RPMI8226 (cell line): ENCODE results near the gene CCNL1.

ENCODE experiments used
- DNase-seq: peaks from one replicate; pipeline ENCODE4 v3.0.0-alpha.2; 2015

The CCNL1 gene

GRCh38 chr3:157102098-157102497 lies 57.8 kb downstream of the CCNL1 start:
- no peak for DNase-seq

- no peak for DNase-seq
These were observed 58.5 kb downstream of the CCNL1 start for GRCh38 chr3:157101486-157101885.

GRCh38 chr3:157100608-157101396 lies 59.1 kb downstream of the CCNL1 start:
- no peak for DNase-seq

- no peak for DNase-seq
These were observed 59.9 kb downstream of the CCNL1 start for GRCh38 chr3:157100096-157100477.

- no peak for DNase-seq
These were observed 60.4 kb downstream of the CCNL1 start for GRCh38 chr3:157099326-157100095.

GRCh38 chr3:157098823-157099185 lies 61.1 kb downstream of the CCNL1 start:
- DNase-seq = no peak

GRCh38 chr3:157098121-157098822 lies 61.7 kb downstream of the CCNL1 start:
- DNase-seq = no peak
